SK-N-SH (cell line): ENCODE data around the gene PTGIS. TPM values are rescaled to one million over a fixed set of nuclear protein-coding genes. Genes with fewer than 3 reads are reported as not detected.

ENCODE experiments used
- CTCF ChIA-PET: fragments of 300-600, 350-600 bp; formaldehyde crosslinking; extraction: SDS; loops from one replicate; lab custom pipeline; 2021; lab: Yijun Ruan, JAX
- POLR2A ChIA-PET: fragments of 350-600 bp; sonication (Branson Sonifier 250); formaldehyde crosslinking; extraction: SDS; loops from one replicate; lab custom pipeline; 2020; ENCODE audit warnings: antibody characterized with exemption, inconsistent platforms; lab: Yijun Ruan, JAX
- DNase-seq: peaks from one replicate; pipeline ENCODE4 v3.0.0; 2012
- H2AFZ ChIP-seq: fragments of 200-600 bp; sonication (generic); 2 replicates; pipeline ENCODE4 v1.8.1; 2016; ENCODE audit warnings: antibody characterized with exemption, mild to moderate bottlenecking, low read depth
- H3F3A ChIP-seq: fragments of 200-600 bp; sonication (generic); replicated peaks from 2 replicates; pipeline ENCODE3; 2016; ENCODE audit warnings: antibody characterized with exemption, mild to moderate bottlenecking; ENCODE audit not compliant: insufficient read depth
- H3K27ac ChIP-seq, 2 experiments: fragments of 200-500 bp in 1 of 2; fragments of 200-600 bp in 1 of 2; sonication (Bioruptor generic) in 1 of 2; sonication (generic), shearing (Covaris generic) in 1 of 2; 2 replicates each; pipeline versions ENCODE4 v1.5.1 to v1.6.1; 2014 to 2016; ENCODE audit warnings: low read depth in 2 of 2, inconsistent platforms in 1 of 2, low read length in 1 of 2, mild to moderate bottlenecking in 1 of 2, mixed read lengths in 1 of 2
- H3K27me3 ChIP-seq: fragments of 200-600 bp; sonication (generic), shearing (Covaris generic); 2 replicates; pipeline ENCODE4 v1.6.1; 2016; ENCODE audit warnings: mixed run types; ENCODE audit not compliant: insufficient read depth
- H3K36me3 ChIP-seq, 2 experiments: fragments of 200-500 bp in 1 of 2; fragments of 200-600 bp in 1 of 2; sonication (Bioruptor generic) in 1 of 2; sonication (generic) in 1 of 2; replicated peaks in 1 of 2; 2 replicates each; pipeline versions ENCODE3 to v1.5.1; 2014 to 2016; ENCODE audit warnings: low read length in 1 of 2, mild to moderate bottlenecking in 1 of 2; ENCODE audit not compliant: insufficient read depth in 2 of 2, control insufficient read depth in 1 of 2
- H3K4me1 ChIP-seq, 2 experiments: fragments of 200-500 bp in 1 of 2; fragments of 200-600 bp in 1 of 2; sonication (Bioruptor generic) in 1 of 2; sonication (generic), shearing (Covaris generic) in 1 of 2; 2 replicates each; pipeline versions ENCODE4 v1.5.1 to v1.6.1; 2014 to 2016; ENCODE audit warnings: low read depth in 1 of 2, low read length in 1 of 2, mixed run types in 1 of 2; ENCODE audit not compliant: insufficient read depth in 2 of 2, control insufficient read depth in 1 of 2
- H3K4me2 ChIP-seq: fragments of 200-600 bp; sonication (generic), shearing (Covaris generic); 2 replicates; pipeline ENCODE4 v1.6.1; 2017; ENCODE audit warnings: mixed run types
- H3K4me3 ChIP-seq, 2 experiments: fragments of 200-500 bp in 1 of 2; fragments of 200-600 bp in 1 of 2; sonication (Bioruptor generic) in 1 of 2; sonication (generic), shearing (Covaris generic) in 1 of 2; 2 replicates each; pipeline versions ENCODE4 v1.5.1 to v1.8.1; 2014 to 2016; ENCODE audit warnings: low read depth in 2 of 2, inconsistent platforms in 1 of 2, low read length in 1 of 2, mild to moderate bottlenecking in 1 of 2, mixed read lengths in 1 of 2, moderate library complexity in 1 of 2
- H3K79me2 ChIP-seq: fragments of 200-600 bp; sonication (generic); 2 replicates; pipeline ENCODE4 v1.8.1; 2017; ENCODE audit warnings: mild to moderate bottlenecking; ENCODE audit not compliant: insufficient read depth
- H3K9ac ChIP-seq: fragments of 200-600 bp; sonication (generic); 2 replicates; pipeline ENCODE4 v1.6.1; 2017; ENCODE audit warnings: mixed run types
- H3K9me2 ChIP-seq: fragments of 200-600 bp; sonication (generic); 2 replicates; pipeline ENCODE4 v1.6.1; 2017; ENCODE audit warnings: mixed run types
- H3K9me3 ChIP-seq: fragments of 200-600 bp; sonication (generic); 2 replicates; pipeline ENCODE4 v1.6.1; 2017; ENCODE audit warnings: mixed run types, mild to moderate bottlenecking, moderate library complexity
- H4K20me1 ChIP-seq: fragments of 200-600 bp; sonication (generic); 2 replicates; pipeline ENCODE4 v1.6.1; 2017; ENCODE audit warnings: mild to moderate bottlenecking, mixed run types; ENCODE audit not compliant: insufficient read depth
- ELF1 ChIP-seq: IDR thresholded peaks from 2 replicates; pipeline ENCODE4 v1.4.0; 2012
- EP300 ChIP-seq, 2 experiments: IDR thresholded peaks; 2 replicates each; pipeline versions ENCODE4 v1.4.0 to v1.6.1; 2012; ENCODE audit warnings: borderline replicate concordance in 1 of 2, low read depth in 1 of 2, low read length in 1 of 2
- FOXJ3 ChIP-seq: sonication (generic); formaldehyde crosslinking; IDR thresholded peaks from 2 replicates; pipeline ENCODE4 v1.5.1; 2020; ENCODE audit warnings: mild to moderate bottlenecking, missing genetic modification reagents
- GATA2 ChIP-seq: sonication (generic); formaldehyde crosslinking; IDR thresholded peaks from 2 replicates; pipeline ENCODE4 v1.5.0; 2020; ENCODE audit warnings: mild to moderate bottlenecking, missing genetic modification reagents
- MEF2A ChIP-seq: IDR thresholded peaks from 2 replicates; pipeline ENCODE4 v1.4.0; 2012; ENCODE audit warnings: low read depth, borderline replicate concordance
- NFIC ChIP-seq: IDR thresholded peaks from 2 replicates; pipeline ENCODE4 v1.4.0; 2012; ENCODE audit warnings: borderline replicate concordance
- NRF1 ChIP-seq: IDR thresholded peaks from 2 replicates; pipeline ENCODE4 v1.6.1; 2012; ENCODE audit warnings: low read depth, mild to moderate bottlenecking, low read length
- POLR2AphosphoS5 ChIP-seq: IDR thresholded peaks from 2 replicates; pipeline ENCODE4 v1.6.1; 2012; ENCODE audit warnings: low read depth, low read length
- RAD21 ChIP-seq: IDR thresholded peaks from 2 replicates; pipeline ENCODE4 v1.6.1; 2012; ENCODE audit warnings: mild to moderate bottlenecking, low read length
- RFX5 ChIP-seq: IDR thresholded peaks from 2 replicates; pipeline ENCODE4 v1.6.1; 2012; ENCODE audit warnings: mild to moderate bottlenecking, improper control_type of control experiment, low read length
- SMC3 ChIP-seq: IDR thresholded peaks from 2 replicates; pipeline ENCODE4 v1.6.1; 2012; ENCODE audit warnings: low read depth, low read length, improper control_type of control experiment
- YY1 ChIP-seq: IDR thresholded peaks from 2 replicates; pipeline ENCODE4 v1.4.0; 2012; ENCODE audit warnings: low read depth, mild to moderate bottlenecking
- WGBS: methylation state at CpG from one replicate; pipeline ENCODE4 v1.1.6; 2017; ENCODE audit warnings: low lambda C conversion rate; 5-methylcytosine and 5-hydroxymethylcytosine counted together
- polyA plus RNA-seq, 3 experiments: library from polyadenylated mRNA; depleted of rRNA; stranded (reverse); fragments of >200 nt; gene quantifications; 2 replicates each; pipeline ENCODE4 v1.2.3, GENCODE V29; 2012
- TF ChIP-seq, protein P1 (sequence below): fragments of 200-600 bp; sonication (generic); IDR thresholded peaks from 2 replicates; pipeline ENCODE4 v1.6.1; 2017; ENCODE audit warnings: antibody characterized with exemption, mild to moderate bottlenecking, moderate library complexity
- TF ChIP-seq, protein P2 (sequence below): fragments of 150-350 bp; IDR thresholded peaks from 2 replicates; pipeline ENCODE4 v1.6.1; 2017; ENCODE audit warnings: antibody characterized with exemption, low read length, low read depth, borderline replicate concordance
- TF ChIP-seq, protein P3 (sequence below): fragments of 150-350 bp; IDR thresholded peaks from 2 replicates; pipeline ENCODE4 v1.6.1; 2016; ENCODE audit warnings: mild to moderate bottlenecking, low read depth, low read length

The PTGIS gene
- polyA plus RNA-seq, 1 of the 3 experiments (the other 2 are of a cell fraction) = 1.0 TPM

DNA sequence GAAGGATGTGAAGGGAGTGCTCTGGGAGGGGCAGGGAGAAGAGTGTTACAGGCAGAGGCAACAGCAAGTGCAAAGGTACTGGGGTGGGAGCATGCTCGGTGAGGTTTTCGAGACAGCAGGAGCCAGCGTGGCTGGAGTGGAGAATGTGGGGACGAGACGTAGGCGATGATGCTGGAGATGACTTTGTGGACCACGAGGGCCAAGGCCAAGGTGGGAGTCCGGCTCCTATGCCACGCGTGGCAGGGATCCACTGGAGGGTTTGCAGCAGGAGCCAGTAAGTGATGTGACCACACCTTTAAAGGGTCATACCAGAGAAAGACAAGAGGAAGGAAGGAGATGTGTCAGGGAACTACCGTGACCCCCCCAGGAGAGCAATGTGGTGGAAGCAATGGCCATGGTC is 7.3 kb downstream of the PTGIS start (continued):
- TF ChIP-seq, protein P1, sequence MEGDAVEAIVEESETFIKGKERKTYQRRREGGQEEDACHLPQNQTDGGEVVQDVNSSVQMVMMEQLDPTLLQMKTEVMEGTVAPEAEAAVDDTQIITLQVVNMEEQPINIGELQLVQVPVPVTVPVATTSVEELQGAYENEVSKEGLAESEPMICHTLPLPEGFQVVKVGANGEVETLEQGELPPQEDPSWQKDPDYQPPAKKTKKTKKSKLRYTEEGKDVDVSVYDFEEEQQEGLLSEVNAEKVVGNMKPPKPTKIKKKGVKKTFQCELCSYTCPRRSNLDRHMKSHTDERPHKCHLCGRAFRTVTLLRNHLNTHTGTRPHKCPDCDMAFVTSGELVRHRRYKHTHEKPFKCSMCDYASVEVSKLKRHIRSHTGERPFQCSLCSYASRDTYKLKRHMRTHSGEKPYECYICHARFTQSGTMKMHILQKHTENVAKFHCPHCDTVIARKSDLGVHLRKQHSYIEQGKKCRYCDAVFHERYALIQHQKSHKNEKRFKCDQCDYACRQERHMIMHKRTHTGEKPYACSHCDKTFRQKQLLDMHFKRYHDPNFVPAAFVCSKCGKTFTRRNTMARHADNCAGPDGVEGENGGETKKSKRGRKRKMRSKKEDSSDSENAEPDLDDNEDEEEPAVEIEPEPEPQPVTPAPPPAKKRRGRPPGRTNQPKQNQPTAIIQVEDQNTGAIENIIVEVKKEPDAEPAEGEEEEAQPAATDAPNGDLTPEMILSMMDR = no peak
- TF ChIP-seq GATA2 (CRISPR knock-in tag) = no peak
- TF ChIP-seq NFIC = no peak
- no peak for TF ChIP-seq NRF1
- no peak for TF ChIP-seq ELF1
- no peak for TF ChIP-seq FOXJ3 (CRISPR knock-in tag)
- TF ChIP-seq RFX5 = no peak
- TF ChIP-seq, protein P2, sequence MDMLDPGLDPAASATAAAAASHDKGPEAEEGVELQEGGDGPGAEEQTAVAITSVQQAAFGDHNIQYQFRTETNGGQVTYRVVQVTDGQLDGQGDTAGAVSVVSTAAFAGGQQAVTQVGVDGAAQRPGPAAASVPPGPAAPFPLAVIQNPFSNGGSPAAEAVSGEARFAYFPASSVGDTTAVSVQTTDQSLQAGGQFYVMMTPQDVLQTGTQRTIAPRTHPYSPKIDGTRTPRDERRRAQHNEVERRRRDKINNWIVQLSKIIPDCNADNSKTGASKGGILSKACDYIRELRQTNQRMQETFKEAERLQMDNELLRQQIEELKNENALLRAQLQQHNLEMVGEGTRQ = no peak

DNA sequence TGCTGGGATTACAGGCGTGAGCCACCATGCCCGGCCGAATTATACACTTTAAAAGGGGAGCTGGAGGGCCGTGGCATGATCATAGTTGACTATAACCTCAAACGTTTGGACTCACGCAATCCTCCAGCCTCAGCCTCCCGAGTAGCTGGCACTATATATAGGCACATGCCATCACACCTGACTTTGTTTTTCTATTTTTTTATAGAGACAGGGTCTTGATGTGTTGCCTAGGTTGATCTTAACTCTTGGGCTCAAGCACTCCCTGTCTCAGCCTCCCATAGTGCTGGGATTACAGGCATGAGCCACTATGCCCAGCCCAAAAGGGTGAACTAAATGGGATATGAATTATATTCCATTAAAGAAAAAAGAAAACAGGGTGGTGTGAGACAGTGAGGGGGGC is 7.8 kb downstream of the PTGIS start:
- Histone ChIP-seq H3K27ac (no peak overlapping the region), H3K4me1 (0 out of 4 replicates have a peak, but pooled peaks cover 0 to 4% of the 10 kb centered on the region in 2 experiments), H3K9me2 (no peaks in the 10 kb centered on the region), H3K4me3 (no peak overlapping the region), H3K79me2 (no peaks in the 10 kb centered on the region), H3K9ac (no peak overlapping the region), H4K20me1 (no peaks in the 10 kb centered on the region), H2AFZ (no peak overlapping the region), H3F3A (peaks cover 16% of the 10 kb centered on the region), H3K36me3 (no peaks in the 10 kb centered on the region), H3K27me3 (no peaks in the 10 kb centered on the region), H3K4me2 (no peak overlapping the region), H3K9me3 (0 out of 2 replicates have a peak, but pooled peaks cover 4% of the 10 kb centered on the region)
- no peak for TF ChIP-seq RFX5
- TF ChIP-seq SMC3 = no peak
- TF ChIP-seq YY1 = no peak
- TF ChIP-seq POLR2AphosphoS5 = no peak
- TF ChIP-seq, protein P3, sequence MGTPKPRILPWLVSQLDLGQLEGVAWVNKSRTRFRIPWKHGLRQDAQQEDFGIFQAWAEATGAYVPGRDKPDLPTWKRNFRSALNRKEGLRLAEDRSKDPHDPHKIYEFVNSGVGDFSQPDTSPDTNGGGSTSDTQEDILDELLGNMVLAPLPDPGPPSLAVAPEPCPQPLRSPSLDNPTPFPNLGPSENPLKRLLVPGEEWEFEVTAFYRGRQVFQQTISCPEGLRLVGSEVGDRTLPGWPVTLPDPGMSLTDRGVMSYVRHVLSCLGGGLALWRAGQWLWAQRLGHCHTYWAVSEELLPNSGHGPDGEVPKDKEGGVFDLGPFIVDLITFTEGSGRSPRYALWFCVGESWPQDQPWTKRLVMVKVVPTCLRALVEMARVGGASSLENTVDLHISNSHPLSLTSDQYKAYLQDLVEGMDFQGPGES = no peak
- TF ChIP-seq EP300 (IDR thresholded peaks at IDR 0.05; ENCODE audit: borderline replicate concordance in 1 of 2, low read depth in 1 of 2, low read length in 1 of 2) = no peak
- no peak for TF ChIP-seq RAD21
- no peak for TF ChIP-seq MEF2A
- ChIA-PET CTCF (interaction anchor here (3.0 kb wide), 1 partner anchor 18 kb away, joined by 11 read pairs; no protein-coding TSS in a partner anchor), POLR2A (no interaction called here)
- 76% methylated on average over 7 of the region's 7 CpGs for WGBS
- DNase-seq = no peak
